Head of caudate nucleus (tissue), 42 donors: ENCODE measurements around the gene OR10H5.
"Not testable (repeated sequence)": the region's sequence is repeated elsewhere in the genome, so short reads cannot be mapped to it uniquely, and the experiment has no call there.

Experiments
- DNase-seq, 42 donors: peaks; one replicate each; pipeline versions ENCODE4 v3.0.0 to v3.0.0-alpha.2; 2020 to 2021; ENCODE audit warnings: mixed read lengths in 7 of 42
- intact Hi-C: fragments of 100-400 bp; cut with DNase I; formaldehyde crosslinking; loops from one replicate; pipeline ENCODE4 v1.15.0; 2022

Gene OR10H5

GRCh38 chr19:15787611-15788155, at the start of gene OR10H5:
TSS of gene OR10H5 (plus strand) at chr19:15787661. CDS start at chr19:15794049, 6,388 bp downstream.
- no peak for DNase-seq
- intact Hi-C loops: no loop called here

- intact Hi-C loops: no loop called here
- DNase-seq: no peak
These were observed 49.7 kb upstream of the OR10H5 start, which contains the start of gene OR10H3 for GRCh38 chr19:15737722-15738121. TSS of gene OR10H3 (plus strand) at chr19:15737985. CDS start at chr19:15741393, 3,408 bp downstream.

- intact Hi-C loops: no loop called here
- no peak for DNase-seq
These were observed 46.7 kb upstream of the OR10H5 start for GRCh38 chr19:15740785-15741184.

GRCh38 chr19:15748239-15748638, 39.2 kb upstream of the OR10H5 start:
- intact Hi-C loops: no loop called here
- no peak for DNase-seq

GRCh38 chr19:15758379-15758778, 29.1 kb upstream of the OR10H5 start:
- no peak for DNase-seq
- intact Hi-C loops: no loop called here

GRCh38 chr19:15759962-15760565, 27.4 kb upstream of the OR10H5 start:
- DNase-seq: no peak
- intact Hi-C loops: no loop called here

- intact Hi-C loops: no loop called here
- no peak for DNase-seq
These were observed 17.9 kb upstream of the OR10H5 start for GRCh38 chr19:15769586-15769985.

GRCh38 chr19:15774159-15774558, 13.3 kb upstream of the OR10H5 start:
- DNase-seq, intact Hi-C loops: not testable (repeated sequence)

- intact Hi-C loops: no loop called here
- DNase-seq: no peak
These were observed 12.2 kb upstream of the OR10H5 start for GRCh38 chr19:15775249-15775648.

GRCh38 chr19:15776264-15776663, 11.2 kb upstream of the OR10H5 start:
- intact Hi-C loops: no loop called here
- no peak for DNase-seq

- intact Hi-C loops: no loop called here
- DNase-seq: peak in 1 of 42 donors; percentile 25
These were observed 10.2 kb upstream of the OR10H5 start for GRCh38 chr19:15776991-15777970.

GRCh38 chr19:15779756-15780476, 7.5 kb upstream of the OR10H5 start:
- peak; percentile 59 to 94 (median 84) for DNase-seq
- intact Hi-C loops: no loop called here

GRCh38 chr19:15780610-15781418, 6.6 kb upstream of the OR10H5 start:
- DNase-seq: peak in 11 of 42 donors; percentile 5 to 44 (median 14)
- intact Hi-C loops: no loop called here

GRCh38 chr19:15781661-15782060, 5.8 kb upstream of the OR10H5 start:
- peak in 1 of 42 donors; percentile 10 for DNase-seq
- intact Hi-C loops: no loop called here

GRCh38 chr19:15782211-15782610, 5.2 kb upstream of the OR10H5 start:
- DNase-seq: no peak
- intact Hi-C loops: no loop called here

- intact Hi-C loops, DNase-seq: not testable (repeated sequence)
These were observed 4.6 kb upstream of the OR10H5 start for GRCh38 chr19:15782896-15783295.

GRCh38 chr19:15788594-15789270, 1.3 kb downstream of the OR10H5 start:
- DNase-seq: no peak
- intact Hi-C loops: no loop called here

- intact Hi-C loops: no loop called here
- no peak for DNase-seq
These were observed 2.6 kb downstream of the OR10H5 start for GRCh38 chr19:15790096-15790495.
